WI38 (cell line): Measurements from ENCODE around the gene CPD.
"Not testable (repeated sequence)": the region's sequence is repeated elsewhere in the genome, so short reads cannot be mapped to it uniquely, and the experiment has no call there.

Experiments used
- H3K4me3 ChIP-seq: 2 replicates; pipeline ENCODE4 v1.5.1; 2011; ENCODE audit warnings: low read depth, mild to moderate bottlenecking, control low read depth, low read length
- TF ChIP-seq, protein P1 (sequence below): IDR thresholded peaks from 2 replicates; pipeline ENCODE4 v1.5.1; 2012; ENCODE audit warnings: low read depth, mild to moderate bottlenecking, control low read depth, low read length

Gene CPD

DNA sequence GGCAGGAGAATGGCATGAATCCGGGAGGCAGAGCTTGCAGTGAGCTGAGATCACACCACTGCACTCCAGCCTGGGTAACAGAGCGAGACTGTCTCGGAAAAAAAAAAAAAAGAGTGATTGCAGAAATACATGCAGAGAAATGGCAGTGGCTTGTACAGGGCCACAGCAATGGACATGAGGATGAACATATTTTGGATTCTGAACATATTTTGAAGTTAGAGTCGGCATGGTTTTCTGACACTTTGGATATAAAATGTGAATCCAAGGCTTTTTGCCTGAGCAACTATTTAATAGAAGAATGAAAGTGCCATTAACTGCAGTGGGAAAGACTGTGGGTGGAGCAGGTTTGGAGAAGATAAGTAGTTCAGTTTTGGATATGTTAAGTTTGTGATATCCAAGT lies 35.8 kb downstream of the CPD start:
- TF ChIP-seq, protein P1, sequence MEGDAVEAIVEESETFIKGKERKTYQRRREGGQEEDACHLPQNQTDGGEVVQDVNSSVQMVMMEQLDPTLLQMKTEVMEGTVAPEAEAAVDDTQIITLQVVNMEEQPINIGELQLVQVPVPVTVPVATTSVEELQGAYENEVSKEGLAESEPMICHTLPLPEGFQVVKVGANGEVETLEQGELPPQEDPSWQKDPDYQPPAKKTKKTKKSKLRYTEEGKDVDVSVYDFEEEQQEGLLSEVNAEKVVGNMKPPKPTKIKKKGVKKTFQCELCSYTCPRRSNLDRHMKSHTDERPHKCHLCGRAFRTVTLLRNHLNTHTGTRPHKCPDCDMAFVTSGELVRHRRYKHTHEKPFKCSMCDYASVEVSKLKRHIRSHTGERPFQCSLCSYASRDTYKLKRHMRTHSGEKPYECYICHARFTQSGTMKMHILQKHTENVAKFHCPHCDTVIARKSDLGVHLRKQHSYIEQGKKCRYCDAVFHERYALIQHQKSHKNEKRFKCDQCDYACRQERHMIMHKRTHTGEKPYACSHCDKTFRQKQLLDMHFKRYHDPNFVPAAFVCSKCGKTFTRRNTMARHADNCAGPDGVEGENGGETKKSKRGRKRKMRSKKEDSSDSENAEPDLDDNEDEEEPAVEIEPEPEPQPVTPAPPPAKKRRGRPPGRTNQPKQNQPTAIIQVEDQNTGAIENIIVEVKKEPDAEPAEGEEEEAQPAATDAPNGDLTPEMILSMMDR: no peak
- H3K4me3 ChIP-seq: no peak overlapping the region

DNA sequence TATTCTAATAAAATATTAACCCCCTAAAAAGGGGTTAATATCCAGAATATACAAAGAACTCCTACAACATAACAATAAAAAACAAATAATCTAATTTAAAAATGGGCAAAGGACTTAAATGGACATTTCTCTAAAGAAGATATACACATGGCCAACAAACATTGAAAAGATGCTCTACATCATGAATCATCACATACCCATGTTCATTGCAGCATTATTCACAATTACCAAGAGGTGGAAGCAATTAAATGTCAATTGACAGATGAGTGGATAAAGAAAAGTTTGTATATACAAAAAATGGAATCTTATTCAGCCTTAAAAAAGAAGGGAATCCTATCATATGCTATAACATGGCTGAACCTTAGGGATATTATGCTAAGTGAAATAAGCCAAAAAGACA lies 36.8 kb downstream of the CPD start:
- TF ChIP-seq, protein P1: no peak
- no peak overlapping the region for H3K4me3 ChIP-seq

DNA sequence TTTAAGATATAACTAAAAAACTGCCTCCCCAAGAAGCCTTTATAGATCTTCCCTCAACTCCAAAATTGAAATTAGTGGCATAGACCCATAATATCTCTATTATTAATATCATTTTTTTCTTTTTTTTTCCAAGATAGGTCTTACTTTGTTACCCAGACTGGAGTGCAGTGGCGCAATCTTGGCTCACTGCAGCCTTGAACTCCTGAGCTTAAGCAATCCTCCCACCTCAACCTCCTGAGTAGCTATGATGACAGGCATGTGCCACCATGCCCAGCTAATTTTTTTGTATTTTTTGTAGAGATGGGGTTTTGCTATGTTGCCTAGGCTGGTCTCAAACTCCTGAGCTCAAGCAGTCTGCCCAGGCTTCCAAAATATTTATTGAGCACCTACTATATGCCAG lies 39.3 kb downstream of the CPD start:
- H3K4me3 ChIP-seq: not testable (repeated sequence)

DNA sequence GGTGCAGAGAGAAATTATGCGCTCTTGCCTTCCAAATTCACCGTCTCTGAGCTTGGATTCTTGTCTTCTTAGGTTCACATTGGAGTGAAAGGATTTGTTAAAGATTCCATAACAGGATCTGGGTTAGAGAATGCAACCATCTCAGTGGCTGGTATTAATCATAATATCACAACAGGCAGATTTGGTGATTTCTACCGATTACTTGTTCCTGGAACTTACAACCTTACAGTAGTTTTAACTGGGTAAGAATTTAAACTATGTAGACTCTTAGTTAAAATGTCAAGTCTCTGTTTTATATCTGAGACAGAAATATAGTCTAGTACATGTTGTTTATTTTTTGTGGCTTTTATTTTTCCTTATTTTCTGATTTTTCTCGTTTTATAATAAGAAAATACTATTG lies 42.9 kb downstream of the CPD start:
- TF ChIP-seq, protein P1: no peak
- H3K4me3 ChIP-seq: no peak overlapping the region

DNA sequence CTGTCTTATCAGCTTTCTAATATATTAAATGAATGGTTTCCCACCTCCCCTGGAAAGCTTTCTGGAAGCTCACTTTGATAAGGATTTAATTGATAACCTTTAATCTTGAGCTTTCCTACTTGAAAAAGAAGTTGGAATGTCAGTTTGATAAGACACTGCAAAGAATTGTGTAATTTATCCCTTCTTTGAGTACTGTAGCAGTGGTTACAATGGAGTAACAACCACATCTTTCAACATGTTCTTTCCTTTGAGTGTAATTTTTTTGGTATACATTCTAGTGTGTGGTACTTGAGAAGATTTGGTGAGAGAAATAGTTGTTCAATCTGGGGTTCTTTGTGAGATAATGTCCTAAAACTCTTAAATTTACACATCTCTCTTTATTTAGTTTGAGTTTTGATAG lies 43.4 kb downstream of the CPD start:
- TF ChIP-seq, protein P1: no peak
- H3K4me3 ChIP-seq: no peak overlapping the region

DNA sequence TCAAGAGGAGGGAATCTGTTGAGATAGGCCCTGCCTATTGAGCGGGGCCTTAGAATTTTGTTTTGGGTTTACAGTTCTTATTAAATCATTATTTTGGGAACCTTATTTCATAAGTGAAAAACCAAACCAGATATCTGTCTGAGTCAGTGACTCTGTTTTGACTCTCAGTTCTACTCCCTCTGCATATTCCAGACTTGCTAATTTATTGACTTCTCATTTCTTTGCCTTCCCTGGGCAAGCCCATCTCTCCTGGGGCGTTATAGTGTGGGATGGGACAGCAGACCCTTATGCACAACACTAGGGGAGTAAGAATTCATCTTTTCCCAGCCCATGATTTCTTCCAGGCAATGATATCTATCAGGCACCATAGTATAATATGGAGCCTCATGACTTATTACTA lies 45.7 kb downstream of the CPD start:
- H3K4me3 ChIP-seq: no peak overlapping the region
- TF ChIP-seq, protein P1: no peak

DNA sequence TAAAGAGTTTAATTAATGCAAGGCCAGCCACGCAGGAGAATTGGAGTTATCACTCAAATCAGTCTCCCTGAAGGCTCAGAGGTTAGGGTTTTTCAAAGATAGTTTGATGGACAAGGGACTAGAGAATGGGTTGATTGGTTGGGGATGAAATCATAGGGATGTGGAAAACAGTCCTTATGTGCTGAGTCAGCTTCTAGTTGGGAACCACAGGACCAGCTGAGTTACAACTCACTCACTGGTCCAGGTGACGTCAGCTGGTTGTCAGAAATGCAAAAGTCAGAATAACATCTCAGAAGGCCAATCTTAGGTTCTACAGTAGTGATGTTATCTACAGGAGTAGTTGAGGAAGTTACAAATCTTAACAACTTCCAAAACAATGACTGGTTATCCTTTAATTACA lies 47.6 kb downstream of the CPD start:
- H3K4me3 ChIP-seq: no peak overlapping the region
- TF ChIP-seq, protein P1: no peak

DNA sequence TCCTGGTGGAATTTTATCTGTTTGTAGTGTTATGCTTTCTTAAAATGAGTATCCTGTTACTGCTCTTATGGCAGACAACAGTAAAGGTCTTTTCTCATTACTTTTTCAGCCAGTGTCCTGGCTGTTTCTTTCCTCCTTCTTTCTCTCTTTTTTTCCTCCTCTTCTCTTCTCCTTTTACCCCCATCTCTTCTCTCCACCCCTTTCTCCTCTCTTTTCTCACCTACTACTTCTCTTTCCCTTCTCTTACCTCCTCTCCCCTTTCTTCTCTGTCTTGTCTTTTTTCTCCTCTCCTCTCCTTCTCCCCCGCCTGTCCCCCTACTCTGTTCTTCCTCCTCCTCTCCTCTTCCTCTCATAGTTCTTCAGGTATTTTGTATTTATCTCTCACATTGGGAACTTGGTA lies 48.9 kb downstream of the CPD start:
- no peak overlapping the region for H3K4me3 ChIP-seq
- TF ChIP-seq, protein P1: no peak
